Colon (tissue), 2 donors: ENCODE measurements around the gene PGM5.

Experiments
- FAIRE-seq: peaks from 2 replicates; lab custom pipeline; 2012; peaks lifted over from hg19 to GRCh38; lab: Jason Lieb, UNC
- donor health status: control.
- donor health status: control.

The PGM5 gene

DNA sequence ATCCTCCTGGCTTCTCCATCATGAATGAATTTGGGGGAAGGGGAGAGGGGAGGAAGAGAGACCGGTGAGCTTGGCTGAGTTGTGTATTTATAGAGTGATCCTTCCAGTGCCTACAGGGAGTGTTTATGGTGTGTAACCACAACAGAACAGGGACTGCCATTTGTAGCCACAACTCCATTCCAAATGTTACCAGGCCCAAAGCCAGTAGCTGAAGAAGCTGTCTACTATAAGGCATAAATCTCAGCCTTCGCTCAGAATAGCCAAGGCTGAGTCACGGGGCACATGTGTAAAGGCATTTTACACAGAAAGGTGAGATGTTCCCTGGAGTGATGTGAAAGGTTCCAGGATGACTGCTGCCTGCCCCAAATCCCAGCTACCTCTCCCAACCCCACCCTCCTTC is 181.8 kb downstream of the PGM5 start:
- no peak for FAIRE-seq

DNA sequence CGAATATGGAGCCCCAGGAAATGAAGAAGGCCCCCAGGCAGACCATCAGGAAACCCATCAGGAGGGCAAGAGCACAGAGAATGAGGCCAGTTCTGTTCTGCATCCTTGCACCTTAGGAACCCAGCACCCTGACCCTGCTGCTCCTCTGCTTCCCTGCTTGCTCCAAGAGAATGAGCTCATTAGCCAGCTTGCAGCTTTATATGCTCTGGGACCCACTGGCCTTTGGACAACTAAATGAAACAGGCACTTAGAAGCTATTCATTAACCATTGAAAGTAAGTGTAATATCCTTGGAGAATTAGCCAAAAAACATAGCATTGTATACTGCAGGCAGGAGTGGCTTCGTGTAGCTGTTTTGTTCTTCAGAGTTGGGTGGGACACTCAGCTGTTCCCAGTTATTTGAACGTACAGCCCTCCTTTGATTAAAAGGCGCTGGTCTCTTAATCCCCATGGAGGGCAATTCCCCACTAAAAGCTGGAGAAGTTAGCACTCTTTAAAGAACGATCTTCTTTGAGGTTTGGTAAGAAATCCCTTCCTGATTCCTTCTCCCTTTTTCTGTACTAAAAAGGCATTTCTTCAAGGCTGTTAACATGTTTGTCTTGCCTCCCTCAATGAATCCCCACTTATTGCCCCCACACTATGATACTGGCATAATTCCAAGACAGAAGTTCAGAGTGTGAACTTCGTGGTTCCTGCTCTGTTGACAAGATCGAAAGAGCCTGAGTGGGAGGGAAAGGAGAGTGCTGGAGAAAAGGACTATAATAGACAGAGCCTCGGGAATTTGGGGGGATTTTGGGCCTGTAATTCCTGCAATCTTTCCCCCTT is 184.5 kb downstream of the PGM5 start, which contains the start of gene TMEM252:
TMEM252 (minus strand) TSS at position 172 of the 824 bp plus-strand sequence; CDS start at position 103, 69 bp downstream.
- no peak for FAIRE-seq

DNA sequence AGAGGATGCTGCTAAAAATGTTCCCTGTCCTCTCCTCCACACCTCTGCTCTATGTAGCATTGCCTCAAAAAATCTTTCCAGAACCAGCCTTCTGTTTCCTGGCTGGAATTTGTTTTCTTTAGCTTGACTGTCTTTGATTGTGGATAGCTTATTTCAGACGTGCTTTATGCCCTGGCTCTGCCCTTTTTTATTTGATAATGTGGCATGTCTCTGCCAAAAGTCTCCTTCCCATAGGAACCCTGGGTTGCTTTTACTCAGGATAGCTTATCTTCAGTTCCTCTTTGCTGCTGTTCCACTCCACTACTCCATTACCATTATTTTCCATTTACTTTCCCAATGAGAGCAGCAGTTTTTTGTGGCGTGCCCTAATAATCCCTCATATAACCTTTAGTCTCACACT is 185.2 kb downstream of the PGM5 start:
- no peak for FAIRE-seq

DNA sequence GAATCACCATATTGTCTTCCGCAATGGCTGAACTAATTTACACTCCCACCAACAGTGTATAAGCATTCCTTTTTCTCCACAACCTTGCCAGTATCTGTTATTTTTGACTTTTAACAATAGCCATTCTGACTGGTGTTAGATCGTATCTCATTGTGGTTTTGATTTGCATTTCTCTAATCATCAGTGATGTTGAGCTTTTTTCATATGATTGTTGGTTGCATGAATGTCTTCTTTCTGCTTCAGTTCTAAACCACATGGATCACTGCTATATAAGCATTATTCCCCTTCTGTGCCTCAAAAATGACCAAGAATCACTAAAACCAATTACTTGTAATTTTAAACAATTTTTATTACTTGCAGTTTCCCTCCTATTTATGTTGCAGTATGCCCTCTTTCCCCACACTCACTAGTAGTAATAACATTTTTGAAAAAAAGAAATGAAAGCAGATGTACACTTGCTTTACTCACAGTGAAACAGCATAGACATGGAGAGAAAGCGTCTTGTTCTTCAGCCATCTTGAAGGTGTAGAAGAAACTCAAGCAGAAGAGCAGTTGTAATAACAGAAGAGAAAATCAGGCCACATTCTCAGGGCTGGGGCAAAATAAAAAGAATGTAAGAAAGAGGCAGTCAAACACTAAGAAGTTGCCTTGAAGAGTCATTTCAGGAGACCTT is 188.8 kb downstream of the PGM5 start:
- FAIRE-seq: no peak

DNA sequence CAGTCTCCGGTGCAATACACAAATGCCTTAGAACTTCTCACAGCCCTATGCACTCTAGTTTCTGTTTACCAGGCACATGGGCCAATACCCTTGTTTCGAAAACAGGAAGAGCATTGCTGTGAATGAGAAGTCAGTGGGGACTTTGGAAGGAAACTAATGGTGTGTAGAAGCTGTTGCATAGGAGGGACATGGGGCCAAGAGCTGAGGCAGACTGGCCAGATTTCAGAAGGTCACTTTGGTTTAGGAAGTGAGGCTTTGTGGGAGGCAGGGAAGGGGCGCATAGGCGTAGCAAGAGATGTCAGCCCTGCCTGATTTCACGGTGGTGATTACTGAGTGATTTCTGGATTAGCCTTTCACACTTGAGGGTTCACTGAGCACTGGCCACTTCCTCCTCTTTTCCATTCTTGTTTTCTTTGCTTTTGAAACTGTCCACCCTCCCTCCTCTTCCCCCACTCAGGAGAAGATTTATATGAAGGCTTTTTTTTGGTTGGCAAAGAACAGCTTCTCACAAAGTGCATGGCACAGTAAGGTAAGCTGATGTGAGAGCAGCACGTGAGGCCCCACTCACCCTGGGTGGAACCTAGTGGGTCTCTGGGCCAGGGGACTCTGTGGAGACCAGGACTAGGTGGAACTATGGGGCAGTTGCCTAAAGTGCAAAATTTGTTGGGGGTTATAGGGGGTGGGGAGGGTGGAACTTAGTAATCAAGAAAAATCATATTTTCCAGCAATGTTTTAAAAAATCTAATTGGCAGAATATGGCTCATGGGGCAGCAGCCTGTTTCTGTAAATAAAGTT is 190.4 kb downstream of the PGM5 start:
- no peak for FAIRE-seq

DNA sequence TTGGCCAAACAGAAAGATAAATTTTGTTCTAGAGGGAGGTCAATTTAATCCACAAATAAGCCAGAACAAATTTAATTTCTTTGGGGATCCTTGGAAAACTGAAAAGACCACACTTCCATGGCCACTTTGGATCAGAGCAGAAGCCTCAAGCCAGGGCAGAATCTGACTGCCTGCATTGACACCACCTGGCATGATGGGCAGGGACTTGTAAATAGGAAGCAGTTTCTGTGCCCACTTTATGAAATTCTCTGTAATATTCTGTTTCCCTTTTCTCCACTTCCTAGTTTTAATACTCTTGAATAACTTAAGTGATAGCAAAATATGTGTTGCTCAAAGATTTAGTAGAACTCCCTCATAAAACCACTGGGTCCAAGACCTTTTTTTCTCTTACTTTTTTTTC is 191.0 kb downstream of the PGM5 start:
- no peak for FAIRE-seq

DNA sequence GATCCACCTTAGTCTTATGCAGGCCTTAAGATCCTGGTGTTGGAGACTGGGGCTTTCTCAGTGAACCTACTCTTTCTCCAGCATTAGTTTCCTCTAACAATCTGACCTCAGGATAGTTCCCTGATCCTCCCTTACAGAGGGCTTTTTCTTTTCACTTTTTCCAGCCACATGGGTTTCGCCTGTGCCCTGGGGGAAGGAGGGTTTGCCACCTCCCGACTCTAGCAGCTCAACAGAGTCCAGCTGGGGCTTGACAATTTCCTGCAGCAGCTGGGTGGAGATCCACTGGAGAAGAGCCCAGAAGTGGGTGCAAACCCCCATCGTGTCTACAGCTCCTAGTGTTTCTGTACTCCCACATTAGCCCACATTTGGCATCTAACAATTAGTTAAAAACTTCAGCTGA is 191.8 kb downstream of the PGM5 start:
- no peak for FAIRE-seq

DNA sequence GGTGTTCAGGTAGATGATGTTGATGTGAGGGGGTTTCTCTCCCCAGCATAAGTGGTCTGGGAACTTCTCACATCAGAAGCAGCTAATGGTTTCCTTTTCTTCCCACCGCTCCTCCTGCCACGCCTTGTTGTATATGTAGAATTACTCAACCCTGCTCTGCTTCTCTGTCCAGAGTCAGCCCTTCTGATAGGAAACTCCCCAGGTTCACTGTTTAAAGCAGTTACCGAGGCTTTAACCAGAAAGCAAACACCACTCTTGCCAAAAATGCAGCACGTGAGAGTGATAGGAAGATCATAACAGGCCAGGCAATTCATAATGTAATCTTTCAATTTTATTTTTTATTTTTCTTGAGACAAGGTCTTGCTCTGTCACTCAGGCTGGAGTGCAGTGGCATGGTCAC is 194.8 kb downstream of the PGM5 start:
- peak; percentile 36 for FAIRE-seq

DNA sequence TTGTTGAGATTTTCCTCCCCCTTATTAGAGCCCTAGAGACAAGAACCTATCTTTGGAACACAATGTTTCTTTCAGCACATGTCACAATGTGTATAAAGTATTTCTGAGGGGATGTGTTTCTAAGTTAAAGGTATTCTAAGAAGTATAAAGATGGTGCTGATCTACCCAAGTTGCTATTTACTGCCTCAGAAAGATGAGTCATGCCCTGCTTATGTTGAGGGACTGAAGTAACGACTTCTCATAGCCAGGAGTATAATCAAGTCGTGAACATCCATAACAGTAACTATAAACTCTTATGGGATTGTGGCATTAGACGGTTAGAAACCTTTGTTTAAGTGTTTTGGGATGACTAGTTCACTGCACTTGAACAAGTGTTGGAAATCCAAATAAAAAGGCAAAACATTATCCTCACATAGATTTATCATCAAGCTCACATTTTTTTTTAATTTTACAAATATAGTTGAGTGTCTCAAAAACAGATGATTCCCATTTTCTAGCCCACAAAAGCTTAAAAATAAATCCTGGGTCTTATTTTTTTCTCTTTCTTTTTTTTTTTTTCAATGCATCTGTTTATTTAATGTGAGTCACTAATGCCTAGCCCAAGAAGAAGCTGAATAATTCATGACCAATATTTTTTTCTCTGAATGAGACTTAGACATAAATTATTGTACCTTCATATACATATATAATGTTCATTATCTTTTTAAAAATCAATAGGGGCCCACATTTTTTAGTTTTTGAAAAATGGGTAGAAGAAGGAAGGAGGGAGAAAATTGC is 196.5 kb downstream of the PGM5 start:
- no peak for FAIRE-seq

DNA sequence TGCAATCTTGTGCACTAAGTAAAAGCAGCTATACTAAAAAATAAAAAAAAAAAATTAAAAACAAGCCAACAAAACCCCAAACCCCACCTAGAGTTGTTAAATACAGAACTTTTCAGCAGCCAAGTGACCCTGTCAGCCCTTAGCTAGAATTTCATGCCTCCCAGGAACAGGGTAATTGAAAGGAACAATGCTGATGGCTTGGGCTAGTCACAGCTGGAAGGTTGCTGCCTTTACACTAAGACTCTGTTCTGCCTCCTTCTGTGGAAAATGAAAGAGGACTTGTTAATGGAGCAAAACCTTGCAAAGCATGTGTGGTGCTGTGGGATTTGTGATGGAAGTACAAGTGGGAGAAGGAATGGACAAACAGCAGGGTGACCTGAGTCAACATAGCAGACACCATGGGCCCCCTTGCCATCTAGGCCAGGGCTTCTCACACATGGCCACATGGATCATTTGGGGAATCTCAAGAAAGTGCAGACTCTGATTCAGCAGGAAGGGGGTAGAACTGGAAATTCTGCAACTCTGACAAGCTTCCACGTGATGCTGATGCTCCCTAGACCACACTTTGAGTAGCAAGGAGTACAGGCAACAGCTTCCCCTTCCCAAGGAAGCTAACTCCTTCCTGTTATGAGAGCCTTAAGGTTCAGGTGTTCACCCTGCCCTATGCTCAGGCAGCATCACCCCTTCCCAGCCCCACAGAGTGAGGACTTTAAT is 199.2 kb downstream of the PGM5 start:
- FAIRE-seq: no peak

DNA sequence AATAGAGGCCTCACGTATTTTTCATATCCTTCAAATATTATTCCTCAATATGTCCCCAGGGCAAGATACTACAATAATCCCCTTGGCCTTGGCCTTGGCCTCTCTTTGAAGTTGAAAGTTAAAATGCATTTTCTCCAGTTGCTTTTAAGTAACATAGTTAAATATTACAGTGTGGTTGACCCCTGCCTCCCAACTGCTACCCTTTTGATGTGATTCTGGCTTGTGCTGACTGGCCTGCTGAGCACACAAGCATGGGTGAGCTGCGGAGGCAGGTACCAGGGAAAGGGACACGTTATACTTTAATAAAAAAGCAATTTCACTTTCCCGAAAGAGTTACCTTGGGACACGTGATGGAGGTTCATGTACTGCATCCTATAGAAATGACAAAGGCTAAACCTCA is 202.1 kb downstream of the PGM5 start:
- FAIRE-seq: no peak

DNA sequence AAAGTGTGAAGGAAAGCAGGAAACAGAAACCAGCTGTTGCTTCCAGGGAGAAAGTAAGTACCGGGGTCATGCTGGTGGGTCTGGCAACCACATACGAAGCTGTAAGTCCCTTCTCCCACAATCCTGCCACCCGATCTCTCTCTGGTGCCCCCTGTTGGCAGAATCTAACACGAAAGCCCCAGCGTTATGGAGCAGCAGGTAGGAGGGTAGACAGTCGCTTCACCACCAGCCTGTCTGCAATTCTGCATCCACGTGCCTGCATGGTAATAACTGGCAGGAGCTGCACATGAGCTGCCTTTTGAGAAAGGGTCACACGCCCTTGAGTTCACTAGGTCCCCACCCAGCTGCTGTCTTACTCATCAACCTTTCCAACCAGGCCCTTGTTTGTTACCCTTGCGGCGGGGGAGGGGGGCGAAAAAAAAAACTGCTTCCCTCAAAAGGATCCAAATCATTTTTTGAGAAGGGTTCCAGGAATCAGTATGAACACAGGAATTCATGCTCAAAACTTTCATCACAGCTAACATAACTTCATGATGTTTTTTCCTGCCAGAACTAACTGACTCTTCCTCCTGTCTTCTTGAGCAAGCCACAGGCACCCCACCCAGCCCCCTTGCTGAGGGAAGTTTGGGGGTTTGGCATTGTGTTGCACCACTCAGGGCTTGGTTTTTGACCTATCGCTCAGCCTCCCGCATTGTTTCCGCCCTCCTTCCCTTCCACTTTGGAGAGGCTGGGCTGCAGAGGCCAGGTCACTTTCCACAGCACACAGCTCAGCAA is 203.8 kb downstream of the PGM5 start:
- no peak for FAIRE-seq

DNA sequence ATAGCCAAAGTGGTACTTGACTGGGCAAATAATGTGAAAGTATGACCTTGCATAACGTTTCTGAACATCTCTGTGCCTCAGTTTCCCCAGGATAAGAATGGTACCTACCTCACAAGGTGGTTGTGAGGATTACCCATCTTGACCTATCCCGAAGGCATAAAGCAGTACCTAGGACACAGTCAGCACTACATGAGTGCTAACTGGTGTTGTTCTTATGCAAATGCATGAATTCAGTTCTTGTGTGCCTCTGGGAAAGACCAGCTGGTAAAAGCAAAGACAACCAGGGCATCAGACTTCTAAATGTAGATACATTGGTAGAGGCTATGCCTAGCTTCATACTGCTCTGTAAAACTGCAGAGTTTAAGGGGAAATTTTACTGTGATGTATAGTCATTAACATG is 206.1 kb downstream of the PGM5 start:
- FAIRE-seq: no peak

DNA sequence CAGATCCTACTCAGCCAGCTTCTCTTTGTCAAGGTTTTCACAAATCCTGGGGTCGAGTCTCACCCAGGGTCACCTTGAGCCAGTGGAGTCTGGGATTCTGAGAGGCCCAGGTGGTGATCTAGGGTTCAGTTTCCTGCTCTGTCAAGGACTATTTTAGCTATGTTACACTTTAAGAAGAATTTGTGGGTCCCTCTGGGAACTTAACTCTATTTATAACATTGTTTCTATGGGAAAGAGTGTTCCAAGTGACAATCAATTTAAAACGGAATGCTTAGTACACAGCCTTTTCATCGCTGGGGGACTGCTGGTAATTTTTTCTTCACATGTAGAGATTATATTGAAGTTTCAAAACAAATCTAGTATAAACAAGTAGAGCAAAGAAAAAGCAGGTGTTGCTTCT is 211.2 kb downstream of the PGM5 start:
- no peak for FAIRE-seq

DNA sequence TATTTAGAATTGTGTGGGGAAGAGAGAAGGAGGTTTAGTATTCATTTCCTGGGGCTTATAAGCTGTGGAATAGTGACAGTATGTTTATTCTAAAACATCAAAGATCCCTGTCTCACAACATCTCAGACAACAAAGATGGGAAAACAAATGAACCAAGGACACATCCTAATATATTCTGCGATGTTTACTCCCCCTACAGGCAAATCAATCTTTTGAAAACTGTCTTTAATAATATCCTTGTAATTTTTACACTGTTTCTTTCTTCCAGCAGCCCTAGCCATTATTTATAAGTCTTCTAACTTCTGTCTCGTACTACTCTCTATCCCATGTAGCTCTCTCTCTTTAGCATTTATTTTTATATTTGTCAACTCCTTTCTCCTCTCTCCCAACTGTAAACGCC is 217.7 kb downstream of the PGM5 start:
- FAIRE-seq: no peak

DNA sequence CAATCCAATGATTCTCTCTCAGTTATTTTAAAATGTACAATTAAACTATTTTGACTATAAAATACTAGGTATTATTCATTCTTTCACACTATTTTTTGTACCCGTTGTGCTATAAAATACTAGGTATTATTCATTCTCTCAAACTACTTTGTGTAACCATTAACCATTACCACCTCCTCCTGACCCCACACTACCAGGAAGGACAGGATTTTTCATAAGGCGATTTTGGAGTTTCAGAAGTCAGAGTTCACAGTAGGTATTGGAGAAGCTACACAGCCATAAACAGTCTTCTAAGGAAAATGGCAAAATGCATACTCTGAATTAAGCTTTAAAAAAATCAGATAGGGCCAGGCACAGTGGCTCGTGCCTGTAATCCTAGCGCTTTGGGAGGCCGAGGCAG is 219.4 kb downstream of the PGM5 start:
- no peak for FAIRE-seq

DNA sequence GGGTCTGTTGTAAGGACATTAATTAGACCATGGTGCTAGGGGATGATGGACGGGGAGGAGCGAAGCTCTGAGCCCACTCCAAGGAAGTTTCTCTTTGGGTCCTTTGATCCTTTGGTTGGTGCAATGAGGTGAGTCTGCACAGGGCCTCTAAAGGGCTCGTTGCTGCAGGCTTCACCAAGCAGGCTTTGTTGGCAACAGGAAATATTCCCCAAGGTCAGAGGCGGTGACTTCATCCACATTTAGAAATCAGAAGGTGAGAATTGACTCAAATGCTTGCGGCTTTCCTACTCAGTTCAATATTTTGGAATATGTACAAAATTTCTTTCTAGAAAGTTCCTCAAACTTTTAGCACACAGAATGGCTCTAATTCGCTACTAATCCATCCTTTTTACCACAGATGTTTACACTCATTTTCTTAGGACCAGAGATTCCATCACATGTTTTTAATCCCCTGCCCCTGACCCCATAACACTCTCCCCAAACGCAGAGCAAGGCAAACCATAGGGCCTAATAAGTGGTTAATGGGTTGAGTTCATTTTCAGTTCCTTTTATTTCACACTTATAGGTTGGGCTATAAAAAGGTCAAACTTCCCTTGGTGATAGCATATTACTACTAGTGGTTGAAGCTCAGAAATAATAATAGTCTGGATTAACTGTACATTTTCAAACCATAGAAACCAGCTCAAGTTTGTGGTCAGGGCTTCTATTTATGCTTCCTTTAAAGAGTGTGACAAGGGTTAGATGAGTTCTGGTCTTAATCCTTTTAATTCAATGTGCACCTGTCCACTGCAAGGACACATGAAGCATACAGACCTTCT is 221.6 kb downstream of the PGM5 start:
- no peak for FAIRE-seq
